A204.1 (cell line): ENCODE data around the gene POLR3C.
"Not testable (repeated sequence)": the region's sequence is repeated elsewhere in the genome, so short reads cannot be mapped to it uniquely, and the experiment has no call there.

Experiments
- FAIRE-seq: peaks from 2 replicates; lab custom pipeline; 2012; peaks lifted over from hg19 to GRCh38; lab: Jason Lieb, UNC

POLR3C gene

GRCh38 chr1:145822779-145823331, 1.1 kb upstream of the POLR3C start:
- FAIRE-seq, result not testable (repeated sequence)

DNA sequence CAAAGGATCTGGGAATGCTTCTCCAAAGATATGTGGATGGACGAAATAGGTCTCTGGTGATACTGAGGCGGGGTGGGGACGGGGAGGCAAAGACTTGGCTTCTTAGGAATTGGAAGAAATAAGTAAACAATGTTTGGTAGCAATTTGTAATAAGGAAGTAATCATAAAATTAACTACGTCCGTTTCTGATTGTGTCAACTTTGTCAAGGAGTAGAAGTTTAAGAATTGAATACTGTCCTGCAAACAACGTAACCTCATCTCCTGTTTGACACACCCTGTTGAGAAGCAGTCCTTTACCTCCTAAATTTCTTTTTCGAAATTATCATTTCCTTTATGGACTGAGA, 471 bp downstream of the POLR3C start:
- FAIRE-seq, result no peak

DNA sequence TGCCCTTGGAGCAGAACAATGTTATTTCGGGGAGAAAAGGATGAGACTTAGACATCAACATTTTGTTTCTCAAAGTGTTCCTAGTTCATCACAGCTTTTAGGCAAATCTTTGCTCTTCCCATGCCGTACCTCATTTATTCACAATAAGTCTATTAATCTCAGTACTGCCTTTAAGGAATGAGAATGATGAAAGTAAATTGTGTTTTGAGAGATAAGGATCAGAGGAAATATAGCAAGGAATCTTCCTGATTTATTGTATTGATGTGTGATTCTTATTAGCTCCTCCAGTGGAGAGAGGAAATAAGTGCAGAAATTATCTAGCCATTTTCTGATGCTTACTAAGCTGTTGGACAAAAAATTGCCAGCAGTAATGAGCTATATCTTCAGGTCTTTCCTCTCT, 2.0 kb downstream of the POLR3C start:
- no peak for FAIRE-seq

DNA sequence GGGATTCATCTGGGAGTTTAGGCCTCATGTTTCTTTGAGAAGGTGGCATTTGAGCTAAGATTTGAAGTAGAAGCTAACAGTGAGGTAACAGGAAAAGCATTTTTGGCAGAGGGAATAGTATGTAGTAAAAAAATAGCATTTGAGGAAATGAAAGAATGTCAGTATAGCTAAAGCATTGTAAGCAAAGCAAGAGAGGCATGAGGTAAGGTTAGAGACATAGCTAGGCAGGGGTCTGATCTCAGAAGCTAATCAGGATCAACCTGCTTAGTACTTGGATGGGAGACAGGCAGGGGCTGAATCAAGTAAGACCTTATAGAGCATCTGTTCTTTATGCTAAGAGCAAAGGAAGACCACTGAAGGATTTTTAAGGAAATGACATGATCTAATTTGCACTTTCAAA, 4.0 kb downstream of the POLR3C start:
- FAIRE-seq, result no peak

- no peak for FAIRE-seq
Observed at GRCh38 chr1:145828367-145829026, 4.5 kb downstream of the POLR3C start.

DNA sequence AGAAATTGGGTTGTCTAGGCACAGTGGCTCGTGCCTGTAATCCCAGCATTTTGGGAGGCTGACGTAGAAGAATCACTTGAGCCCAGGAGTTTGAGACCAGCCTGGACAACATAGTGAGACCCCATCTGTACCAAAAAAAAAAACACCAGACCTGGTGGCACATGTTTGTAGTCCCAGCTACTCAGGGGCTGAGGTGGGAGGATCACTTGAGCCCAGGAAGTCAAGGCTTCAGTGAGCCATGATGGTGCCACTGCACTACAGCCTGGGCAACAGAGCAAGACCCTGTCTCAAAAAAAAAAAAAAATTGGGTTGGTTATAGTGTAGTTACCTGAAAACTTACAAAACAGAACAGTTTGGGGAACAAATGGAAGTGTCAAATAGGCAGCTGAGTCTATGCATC, 6.8 kb downstream of the POLR3C start:
- FAIRE-seq, result not testable (repeated sequence)

DNA sequence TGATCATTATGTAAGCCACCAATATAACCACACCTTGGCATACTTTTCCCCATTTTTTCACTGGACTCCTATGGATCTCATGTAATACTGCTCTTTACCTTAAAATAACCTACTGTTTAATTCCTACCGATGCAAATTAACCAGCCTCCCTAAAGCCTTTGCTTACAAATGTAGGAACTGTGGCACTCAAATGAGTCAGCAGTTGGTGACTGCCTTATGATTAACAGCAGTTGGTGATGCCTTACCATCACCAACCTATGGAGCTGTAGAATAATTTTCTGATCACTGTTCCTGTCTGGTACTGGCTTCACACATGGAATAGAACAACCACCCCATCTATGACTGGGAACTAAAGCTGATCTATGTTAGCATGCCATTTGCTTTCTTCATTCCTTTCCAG, 13.7 kb downstream of the POLR3C start:
- no peak for FAIRE-seq

DNA sequence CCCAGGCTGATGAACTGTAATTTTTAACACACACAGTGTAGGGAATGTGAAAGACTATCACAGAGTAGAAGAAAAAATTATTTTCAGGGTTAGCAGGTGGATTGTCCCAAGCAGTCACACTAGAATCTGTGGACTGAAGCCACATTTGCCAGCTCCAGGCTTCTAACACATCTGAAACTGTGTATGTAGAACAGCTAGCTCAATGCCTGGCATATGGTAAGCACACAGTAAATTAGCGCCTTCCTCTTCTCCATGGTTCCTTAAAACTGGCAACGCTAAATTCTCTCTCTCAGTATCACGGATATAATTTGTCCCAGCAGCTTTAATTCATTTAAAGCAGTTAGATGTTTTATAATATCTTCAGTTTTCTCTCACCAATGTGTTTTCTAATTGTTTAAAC, 19.0 kb downstream of the POLR3C start:
- FAIRE-seq, result no peak

DNA sequence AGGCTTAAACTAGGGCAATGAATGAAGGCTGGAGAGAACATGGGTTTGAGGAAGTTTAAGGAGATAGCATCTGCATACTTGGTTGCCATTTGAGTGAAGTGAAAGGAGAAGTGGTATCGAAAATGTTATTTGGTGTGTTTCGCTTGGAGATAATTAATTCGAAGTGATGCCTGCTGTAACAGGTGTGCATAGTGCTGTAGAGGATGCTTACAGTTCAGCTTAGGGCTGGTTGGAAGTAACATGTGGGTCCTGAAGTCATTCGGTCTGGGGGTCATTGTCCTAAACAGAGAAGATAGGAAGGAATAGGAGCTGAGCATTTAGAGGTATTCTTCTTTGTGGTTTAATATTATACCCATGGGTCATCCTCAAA, 21.1 kb downstream of the POLR3C start:
- FAIRE-seq, result no peak

- no peak for FAIRE-seq
Observed at GRCh38 chr1:145845514-145846161, 21.6 kb downstream of the POLR3C start, which contains the start of gene NUDT17. TSS of gene NUDT17 (plus strand) at chr1:145845630. CDS start at chr1:145845641, 11 bp downstream.

DNA sequence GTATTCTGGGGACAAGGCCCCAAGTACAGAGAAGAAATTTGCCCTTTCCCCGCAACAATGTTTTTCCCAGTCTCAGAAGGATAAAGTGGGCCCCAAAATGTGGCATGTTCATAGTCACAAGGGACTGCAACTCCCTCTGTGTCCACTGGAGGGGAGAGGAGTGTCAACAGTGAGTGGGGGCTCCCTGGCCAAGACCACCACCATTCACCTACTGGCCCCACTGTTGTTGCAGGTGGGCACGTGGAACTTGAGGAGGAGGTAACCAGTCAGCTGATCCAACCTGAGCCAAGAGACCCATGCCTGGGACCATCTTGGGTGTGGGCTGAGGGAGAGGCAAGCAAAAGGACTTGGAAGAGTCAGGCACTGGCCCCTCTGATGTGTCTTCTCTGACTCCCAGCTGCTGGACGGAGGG, 22.2 kb downstream of the POLR3C start:
- FAIRE-seq, result no peak

- no peak for FAIRE-seq
Observed at GRCh38 chr1:145847827-145848226, 23.8 kb downstream of the POLR3C start.

DNA sequence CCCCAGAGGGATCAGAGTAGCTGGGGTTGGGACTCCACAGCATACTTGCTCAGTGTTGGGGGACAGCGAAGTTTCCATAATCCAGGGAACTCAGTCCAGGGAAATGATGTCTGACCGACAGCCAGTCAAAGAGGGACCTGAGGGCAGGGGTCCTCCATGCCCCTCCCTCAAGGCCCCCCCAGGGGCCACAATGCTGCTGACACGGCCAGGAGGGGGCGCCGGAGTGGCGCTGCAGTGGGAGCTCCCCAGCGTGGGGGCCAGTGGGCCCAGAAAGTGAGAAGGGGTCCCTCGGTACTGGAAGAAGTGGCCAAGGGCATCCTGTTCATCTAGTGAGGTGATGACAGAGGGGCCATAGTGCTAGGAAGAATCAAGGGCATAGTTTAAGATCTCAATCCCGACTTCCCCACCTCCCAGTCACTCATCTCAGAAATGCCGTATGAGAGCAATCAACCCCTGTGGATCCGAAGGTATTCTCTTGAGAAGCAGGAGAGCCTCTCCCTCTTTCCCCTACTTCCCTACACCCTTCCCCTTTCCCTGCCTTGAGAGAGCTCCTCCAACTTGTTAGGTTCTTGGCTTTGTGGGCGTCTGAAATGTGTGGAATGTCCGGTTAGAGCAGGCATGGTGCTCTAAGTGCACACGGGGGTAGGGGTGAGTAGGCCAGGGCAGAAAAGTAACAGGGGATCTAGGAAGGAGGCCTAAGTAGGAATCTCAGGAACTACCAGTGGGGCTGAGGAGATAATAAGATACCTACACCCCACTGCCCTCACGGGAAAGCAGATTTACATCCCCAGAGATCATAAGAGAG, 25.6 kb downstream of the POLR3C start:
- no peak for FAIRE-seq

- no peak for FAIRE-seq
Observed at GRCh38 chr1:145855426-145855948, 31.5 kb downstream of the POLR3C start.

- no peak for FAIRE-seq
Observed at GRCh38 chr1:145857170-145857569, 33.2 kb downstream of the POLR3C start.

DNA sequence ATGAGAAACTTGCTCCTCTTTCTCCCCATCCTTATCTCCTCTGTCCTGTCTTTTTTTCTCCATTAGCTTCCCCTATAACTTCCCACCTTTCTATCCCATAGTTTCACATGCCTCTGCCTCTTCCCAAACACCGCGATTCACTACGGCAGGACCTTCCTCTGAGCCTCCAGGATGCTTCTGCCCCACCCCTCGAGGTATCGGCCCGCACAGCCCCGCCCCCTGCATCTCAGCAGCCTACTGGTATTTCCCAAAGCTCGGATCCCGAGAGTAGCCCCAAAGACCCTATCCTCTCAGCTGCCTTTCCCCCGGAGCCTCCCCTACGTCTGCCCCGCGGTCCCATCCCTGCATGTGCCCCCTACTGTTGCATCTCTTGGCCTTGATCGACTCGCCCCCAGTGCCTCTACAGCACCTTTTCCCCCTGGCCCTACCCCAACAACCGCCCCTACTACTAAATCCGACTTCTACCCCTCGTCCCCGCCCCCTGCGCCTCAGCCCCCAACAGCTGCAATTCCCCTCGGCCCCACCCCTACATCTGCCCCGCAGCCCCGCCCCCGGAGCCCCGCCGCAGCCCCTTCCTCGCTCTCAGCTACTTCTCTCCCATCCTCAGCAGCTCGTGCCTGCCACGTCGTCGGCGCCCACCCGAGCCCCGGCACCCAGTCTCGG, 34.4 kb downstream of the POLR3C start:
- no peak for FAIRE-seq

- peak; percentile 71 for FAIRE-seq
Observed at GRCh38 chr1:145858901-145859490, 35.0 kb downstream of the POLR3C start, which contains the start of gene PIAS3. TSS of gene PIAS3 (minus strand) at chr1:145859081. CDS start at chr1:145858990, 91 bp downstream.

GRCh38 chr1:145859491-145860023, 35.6 kb downstream of the POLR3C start:
- FAIRE-seq, result no peak

- FAIRE-seq, result no peak
Observed at GRCh38 chr1:145863282-145864018, 39.5 kb downstream of the POLR3C start.

GRCh38 chr1:145868232-145868631, 44.2 kb downstream of the POLR3C start:
- FAIRE-seq, result no peak
